ENCODE results near the gene SDK1.

GRCh38 chr7:3367261-3367660 is 66.2 kb downstream of the SDK1 start:
- TF ChIP-seq CTCF (IDR thresholded peaks at IDR 0.05; ENCODE audit: borderline replicate concordance, extremely low read depth, low read length, poor library complexity, severe bottlenecking) (no peak), EZH2 (IDR thresholded peaks at IDR 0.05; ENCODE audit: borderline replicate concordance, low read depth, low read length, severe bottlenecking) (no peak)
